ENCODE data around the gene DUOX1. TPM values are rescaled to one million over a fixed set of nuclear protein-coding genes. Genes with fewer than 3 reads are reported as not detected.

Gene DUOX1
- polyA plus RNA-seq, 3 donors: 0.22 TPM; not detected in 2

GRCh38 chr15:45183511-45183910 is 53.7 kb downstream of the DUOX1 start:
- Histone ChIP-seq H3K4me1 (ENCODE audit: control insufficient read depth in 1 of 2, insufficient read depth in 2 of 2, low read length in 2 of 2) (peaks cover 25 to 27% of the 10 kb centered on the region in 2 donors), H3K27me3 (ENCODE audit: control insufficient read depth in 2 of 2, insufficient read depth in 2 of 2, low read length in 2 of 2) (peaks cover 4 to 17% of the 10 kb centered on the region in 2 donors), H4K20me1 (ENCODE audit: insufficient read depth, low read length) (no peaks in the 10 kb centered on the region), H3K36me3 (replicated peaks in 1 of 2; ENCODE audit: control insufficient read depth in 1 of 2, insufficient read depth in 2 of 2, low read length in 2 of 2) (no peaks in the 10 kb centered on the region), H3K4me2 (replicated peaks; ENCODE audit: extremely low read depth, low read length, poor library complexity, severe bottlenecking) (no peak overlapping the region), H3K9me3 (replicated peaks in 1 of 2; ENCODE audit: control insufficient read depth in 1 of 2, insufficient read depth in 1 of 2, low read length in 2 of 2) (no peaks in the 10 kb centered on the region), H2AFZ (ENCODE audit: insufficient read depth, low read depth, low read length, poor library complexity, severe bottlenecking) (no peak overlapping the region), H3K27ac (ENCODE audit: low read depth in 1 of 2, low read length in 2 of 2) (no peak overlapping the region), H3K4me3 (replicated peaks in 1 of 3; ENCODE audit: low read depth in 2 of 3, low read length in 3 of 3) (no peak overlapping the region), H3K79me2 (ENCODE audit: insufficient read depth, low read length) (no peaks in the 10 kb centered on the region), H3K9ac (ENCODE audit: insufficient read depth, low read length, poor library complexity, severe bottlenecking) (no peak overlapping the region)
- Mint-ChIP-seq H3K27me3 (ENCODE audit: low read depth in 3 of 3) (peaks cover 18 to 25% (median 22%) of the 10 kb centered on the region in 3 donors), H3K4me1 (peaks cover 32% of the 10 kb centered on the region), H3K9me3 (peaks cover 0 to 9% (median 2%) of the 10 kb centered on the region in 7 donors), H3K4me3 (no peak overlapping the region), H3K36me3 (peaks cover 0 to 13% of the 10 kb centered on the region in 2 donors), H3K27ac (no peak overlapping the region)
- DNase-seq: no peak
- TF ChIP-seq, protein P1, sequence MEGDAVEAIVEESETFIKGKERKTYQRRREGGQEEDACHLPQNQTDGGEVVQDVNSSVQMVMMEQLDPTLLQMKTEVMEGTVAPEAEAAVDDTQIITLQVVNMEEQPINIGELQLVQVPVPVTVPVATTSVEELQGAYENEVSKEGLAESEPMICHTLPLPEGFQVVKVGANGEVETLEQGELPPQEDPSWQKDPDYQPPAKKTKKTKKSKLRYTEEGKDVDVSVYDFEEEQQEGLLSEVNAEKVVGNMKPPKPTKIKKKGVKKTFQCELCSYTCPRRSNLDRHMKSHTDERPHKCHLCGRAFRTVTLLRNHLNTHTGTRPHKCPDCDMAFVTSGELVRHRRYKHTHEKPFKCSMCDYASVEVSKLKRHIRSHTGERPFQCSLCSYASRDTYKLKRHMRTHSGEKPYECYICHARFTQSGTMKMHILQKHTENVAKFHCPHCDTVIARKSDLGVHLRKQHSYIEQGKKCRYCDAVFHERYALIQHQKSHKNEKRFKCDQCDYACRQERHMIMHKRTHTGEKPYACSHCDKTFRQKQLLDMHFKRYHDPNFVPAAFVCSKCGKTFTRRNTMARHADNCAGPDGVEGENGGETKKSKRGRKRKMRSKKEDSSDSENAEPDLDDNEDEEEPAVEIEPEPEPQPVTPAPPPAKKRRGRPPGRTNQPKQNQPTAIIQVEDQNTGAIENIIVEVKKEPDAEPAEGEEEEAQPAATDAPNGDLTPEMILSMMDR (IDR thresholded peaks at IDR 0.05): no peak
- 100% methylated on average over 1 of the region's 2 CpGs for WGBS (ENCODE audit: insufficient coverage)
- intact Hi-C loops (cut with micrococcal nuclease): no loop called here

- 84% methylated on average over 9 of the region's 9 CpGs for WGBS (ENCODE audit: insufficient coverage)
- Histone ChIP-seq H3K4me2 (replicated peaks; ENCODE audit: extremely low read depth, low read length, poor library complexity, severe bottlenecking) (no peak overlapping the region), H3K4me1 (ENCODE audit: control insufficient read depth in 1 of 2, insufficient read depth in 2 of 2, low read length in 2 of 2) (peaks cover 26 to 27% of the 10 kb centered on the region in 2 donors), H3K9me3 (replicated peaks in 1 of 2; ENCODE audit: control insufficient read depth in 1 of 2, insufficient read depth in 1 of 2, low read length in 2 of 2) (no peaks in the 10 kb centered on the region), H2AFZ (ENCODE audit: insufficient read depth, low read depth, low read length, poor library complexity, severe bottlenecking) (no peak overlapping the region), H4K20me1 (ENCODE audit: insufficient read depth, low read length) (no peaks in the 10 kb centered on the region), H3K36me3 (replicated peaks in 1 of 2; ENCODE audit: control insufficient read depth in 1 of 2, insufficient read depth in 2 of 2, low read length in 2 of 2) (no peaks in the 10 kb centered on the region), H3K79me2 (ENCODE audit: insufficient read depth, low read length) (no peaks in the 10 kb centered on the region), H3K27ac (ENCODE audit: low read depth in 1 of 2, low read length in 2 of 2) (no peak overlapping the region), H3K4me3 (replicated peaks in 1 of 3; ENCODE audit: low read depth in 2 of 3, low read length in 3 of 3) (no peak overlapping the region), H3K27me3 (ENCODE audit: control insufficient read depth in 2 of 2, insufficient read depth in 2 of 2, low read length in 2 of 2) (peaks cover 4 to 24% of the 10 kb centered on the region in 2 donors), H3K9ac (ENCODE audit: insufficient read depth, low read length, poor library complexity, severe bottlenecking) (no peak overlapping the region)
- H3K4me1 Mint-ChIP-seq: peaks cover 33% of the 10 kb centered on the region
- TF ChIP-seq, protein P1 (IDR thresholded peaks at IDR 0.05): no peak
- peaks cover 0 to 11% (median 2%) of the 10 kb centered on the region in 7 donors for H3K9me3 Mint-ChIP-seq
- H3K27me3 Mint-ChIP-seq (ENCODE audit: low read depth in 3 of 3): peaks cover 28 to 33% (median 29%) of the 10 kb centered on the region in 3 donors
- H3K4me3 Mint-ChIP-seq: no peak overlapping the region
- DNase-seq: no peak
- peaks cover 0 to 15% of the 10 kb centered on the region in 2 donors for H3K36me3 Mint-ChIP-seq
- intact Hi-C loops (cut with micrococcal nuclease): no loop called here
- H3K27ac Mint-ChIP-seq: no peak overlapping the region
Measured at GRCh38 chr15:45184562-45185041, 54.8 kb downstream of the DUOX1 start.

Measured in CD14-positive monocyte (primary cell).